Measurements from ENCODE around the gene LMO2.
A peak's percentile ranks its signal among the peaks of the same experiment; 100 is the strongest.

LMO2 gene

GRCh38 chr11:33857933-33858371 is 33.9 kb downstream of the LMO2 start:
- TF ChIP-seq CTCF (conservative IDR thresholded peaks at IDR 0.05; ENCODE audit: control insufficient read depth, insufficient read depth, low read depth, low read length): peak; percentile 92
- DNase-seq (ENCODE audit: low read depth): peak; percentile 63
- H3K4me3 ChIP-seq (ENCODE audit: control insufficient read depth, low read depth, low read length): no peak overlapping the region

- H3K4me3 ChIP-seq (ENCODE audit: control insufficient read depth, low read depth, low read length): no peak overlapping the region
- DNase-seq (ENCODE audit: low read depth): no peak
- TF ChIP-seq CTCF (conservative IDR thresholded peaks at IDR 0.05; ENCODE audit: control insufficient read depth, insufficient read depth, low read depth, low read length): no peak
These were observed 36.4 kb downstream of the LMO2 start for GRCh38 chr11:33855500-33855899.

GRCh38 chr11:33848717-33849390 is 43.0 kb downstream of the LMO2 start:
- no peak overlapping the region for H3K4me3 ChIP-seq (ENCODE audit: control insufficient read depth, low read depth, low read length)
- DNase-seq (ENCODE audit: low read depth): no peak
- no peak for TF ChIP-seq CTCF (conservative IDR thresholded peaks at IDR 0.05; ENCODE audit: control insufficient read depth, insufficient read depth, low read depth, low read length)

- peak; percentile 14 for DNase-seq (ENCODE audit: low read depth)
- TF ChIP-seq CTCF (conservative IDR thresholded peaks at IDR 0.05; ENCODE audit: control insufficient read depth, insufficient read depth, low read depth, low read length): no peak
These were observed 44.6 kb downstream of the LMO2 start for GRCh38 chr11:33847251-33847650.

GRCh38 chr11:33844236-33844635 is 47.6 kb downstream of the LMO2 start:
- no peak for TF ChIP-seq CTCF (conservative IDR thresholded peaks at IDR 0.05; ENCODE audit: control insufficient read depth, insufficient read depth, low read depth, low read length)
- DNase-seq (ENCODE audit: low read depth): no peak
- H3K4me3 ChIP-seq (ENCODE audit: control insufficient read depth, low read depth, low read length): no peak overlapping the region

More at GRCh38 chr11:33847251-33847650, 44.6 kb downstream of the LMO2 start:
- H3K4me3 ChIP-seq (ENCODE audit: control insufficient read depth, low read depth, low read length): no peak overlapping the region

GRCh38 chr11:33843018-33843417 is 48.9 kb downstream of the LMO2 start:
- DNase-seq (ENCODE audit: low read depth): no peak
- H3K4me3 ChIP-seq (ENCODE audit: control insufficient read depth, low read depth, low read length): no peak overlapping the region
- TF ChIP-seq CTCF (conservative IDR thresholded peaks at IDR 0.05; ENCODE audit: control insufficient read depth, insufficient read depth, low read depth, low read length): no peak

Measured in fibroblast of mammary gland (primary cell).